GM12878 (cell line): ENCODE results near the gene PP2D1. TPM values are rescaled to one million over a fixed set of nuclear protein-coding genes. Genes with fewer than 3 reads are reported as not detected.

ENCODE experiments used
- ATAC-seq: fragments of 200-7000 bp; cut with Tn5 transposase; 3 replicates; pipeline ENCODE4 v1.9.1; 2020; ENCODE audit warnings: mild to moderate bottlenecking, moderate library complexity
- BruUV-seq: library from RNA; stranded (reverse); fragments of 400-500 nt; replicated peaks from 2 replicates; lab custom pipeline; 2021; lab: Mats Ljungman, UMichigan
- CTCF ChIA-PET: fragments of 300-600 bp; sonication (Branson Sonifier 250); formaldehyde crosslinking; extraction: SDS; loops from one replicate; lab custom pipeline; 2021; ENCODE audit warnings: inconsistent platforms; lab: Yijun Ruan, JAX
- POLR2A ChIA-PET: fragments of 350-600 bp; formaldehyde crosslinking; extraction: SDS; loops from one replicate; lab custom pipeline; 2021; ENCODE audit warnings: inconsistent platforms; lab: Charles Lee
- RAD21 ChIA-PET: fragments of 300-600 bp; sonication (Branson Sonifier 250); formaldehyde crosslinking; loops from one replicate; lab custom pipeline; 2023; ENCODE audit warnings: antibody characterized with exemption; ENCODE audit not compliant: unreplicated experiment; lab: Charles Lee
- SMC1A ChIA-PET: fragments of 300-600 bp; sonication (Branson Sonifier 250); formaldehyde crosslinking; loops from one replicate; lab custom pipeline; 2023; ENCODE audit not compliant: unreplicated experiment, uncharacterized antibody; lab: Charles Lee
- DNase-seq: peaks from one replicate; pipeline ENCODE4 v3.0.0-alpha.2; 2011; ENCODE audit warnings: low read depth, low spot score
- FAIRE-seq: peaks from 3 replicates; lab custom pipeline; 2011; peaks lifted over from hg19 to GRCh38; lab: Jason Lieb, UNC
- H2AFZ ChIP-seq: 2 replicates; pipeline ENCODE4 v1.6.0; 2011; ENCODE audit warnings: low read depth, low read length, control low read depth; ENCODE audit not compliant: control insufficient read depth
- H3K27ac ChIP-seq: 2 replicates; pipeline ENCODE4 v1.5.1; 2011; ENCODE audit warnings: control low read depth; ENCODE audit not compliant: control insufficient read depth, insufficient read depth
- H3K27me3 ChIP-seq, 2 experiments: replicated peaks in 1 of 2; 2 replicates each; pipeline versions ENCODE4 v1.6.0 to v1.6.1; 2011; ENCODE audit warnings: low read length in 1 of 2; ENCODE audit not compliant: control insufficient read depth in 2 of 2, insufficient read depth in 2 of 2
- H3K36me3 ChIP-seq, 2 experiments: 2 replicates each; pipeline ENCODE4 v1.5.1; 2011; ENCODE audit warnings: low read length in 1 of 2; ENCODE audit not compliant: control insufficient read depth in 2 of 2, insufficient read depth in 2 of 2
- H3K4me1 ChIP-seq: 2 replicates; pipeline ENCODE4 v1.6.1; 2011; ENCODE audit warnings: mild to moderate bottlenecking, low read length, moderate library complexity, mixed read lengths; ENCODE audit not compliant: control insufficient read depth, insufficient read depth
- H3K4me2 ChIP-seq: 2 replicates; pipeline ENCODE4 v1.6.0; 2011; ENCODE audit warnings: control low read depth; ENCODE audit not compliant: control insufficient read depth, insufficient read depth
- H3K4me3 ChIP-seq: fragments of 200-600 bp; sonication (generic); 2 replicates; pipeline ENCODE4 v1.5.1; 2016
- H3K79me2 ChIP-seq: 2 replicates; pipeline ENCODE4 v1.6.0; 2011; ENCODE audit warnings: low read length; ENCODE audit not compliant: control insufficient read depth, insufficient read depth
- H3K9ac ChIP-seq: 2 replicates; pipeline ENCODE4 v1.8.0; 2011; ENCODE audit warnings: low read length, control low read depth, mixed read lengths; ENCODE audit not compliant: control insufficient read depth, insufficient read depth
- H3K9me3 ChIP-seq: replicated peaks from 3 replicates; pipeline ENCODE4 v1.5.1; 2011; ENCODE audit warnings: mild to moderate bottlenecking, low read length; ENCODE audit not compliant: control insufficient read depth, insufficient read depth
- H4K20me1 ChIP-seq: 2 replicates; pipeline ENCODE4 v1.6.0; 2011; ENCODE audit not compliant: control insufficient read depth, insufficient read depth
- CHD2 ChIP-seq: IDR thresholded peaks from 2 replicates; pipeline ENCODE4 v1.6.1; 2011; ENCODE audit warnings: low read depth, low read length, improper control_type of control experiment, borderline replicate concordance
- CTCF ChIP-seq, 3 experiments: IDR thresholded peaks in 2 of 3; conservative IDR thresholded peaks in 1 of 3; 2 replicates each; pipeline ENCODE4 v1.5.1; 2011; ENCODE audit warnings: low read depth in 3 of 3, low read length in 3 of 3, mild to moderate bottlenecking in 3 of 3, control low read depth in 2 of 3, moderate library complexity in 2 of 3, inconsistent platforms in 1 of 3, mixed read lengths in 1 of 3; ENCODE audit not compliant: control insufficient read depth in 2 of 3, insufficient read depth in 1 of 3; ENCODE audit errors: extremely low read depth in 1 of 3
- EGR1 ChIP-seq, 2 experiments: IDR thresholded peaks; 1 replicate in 1 of 2; 2 replicates in 1 of 2; pipeline ENCODE4 v1.6.1; 2011 to 2012; ENCODE audit warnings: low read depth in 2 of 2, low read length in 2 of 2, borderline replicate concordance in 1 of 2, mild to moderate bottlenecking in 1 of 2, moderate library complexity in 1 of 2
- FOXK2 ChIP-seq: fragments of 450-650 bp; IDR thresholded peaks from 2 replicates; pipeline ENCODE4 v1.6.1; 2017; ENCODE audit warnings: mild to moderate bottlenecking, moderate library complexity
- FOXM1 ChIP-seq: IDR thresholded peaks from 2 replicates; pipeline ENCODE4 v1.6.1; 2012; ENCODE audit warnings: low read depth, mild to moderate bottlenecking, inconsistent platforms, low read length, moderate library complexity
- HSF1 ChIP-seq: fragments of 150-350 bp; IDR thresholded peaks from 2 replicates; pipeline ENCODE4 v1.6.1; 2014; ENCODE audit warnings: mild to moderate bottlenecking, low read depth, low read length
- JUNB ChIP-seq: IDR thresholded peaks from 2 replicates; pipeline ENCODE4 v1.6.1; 2016; ENCODE audit warnings: antibody characterized with exemption, mild to moderate bottlenecking
- KAT2A ChIP-seq: conservative IDR thresholded peaks from 2 replicates; pipeline ENCODE4 v1.6.1; 2011; ENCODE audit warnings: low read depth, low read length; ENCODE audit not compliant: control insufficient read depth
- MXI1 ChIP-seq: fragments of 150-350 bp; IDR thresholded peaks from 2 replicates; pipeline ENCODE4 v1.6.1; 2011; ENCODE audit warnings: low read depth, mild to moderate bottlenecking, inconsistent platforms, low read length, improper control_type of control experiment
- NKRF ChIP-seq: fragments of 450-650 bp; conservative IDR thresholded peaks from 2 replicates; pipeline ENCODE4 v1.6.1; 2017; ENCODE audit warnings: mild to moderate bottlenecking, moderate library complexity
- POLR2AphosphoS5 ChIP-seq: IDR thresholded peaks from 2 replicates; pipeline ENCODE4 v1.6.1; 2011; ENCODE audit warnings: mild to moderate bottlenecking, low read length, inconsistent platforms
- RELA ChIP-seq: fragments of 450-650 bp; IDR thresholded peaks from 2 replicates; pipeline ENCODE4 v1.8.0; 2014; ENCODE audit warnings: borderline replicate concordance; ENCODE audit not compliant: partially characterized antibody
- SIX5 ChIP-seq: IDR thresholded peaks from 2 replicates; pipeline ENCODE4 v1.6.1; 2011; ENCODE audit warnings: mild to moderate bottlenecking, low read depth, low read length, moderate library complexity; ENCODE audit not compliant: severe bottlenecking
- SRF ChIP-seq, 2 experiments: IDR thresholded peaks; 2 replicates each; pipeline ENCODE4 v1.6.1; 2011; ENCODE audit warnings: low read depth in 2 of 2, low read length in 2 of 2, mild to moderate bottlenecking in 1 of 2, moderate library complexity in 1 of 2
- TAF1 ChIP-seq: IDR thresholded peaks from 2 replicates; pipeline ENCODE4 v1.6.1; 2011; ENCODE audit warnings: mild to moderate bottlenecking, low read depth, low read length, borderline replicate concordance
- TARDBP ChIP-seq: IDR thresholded peaks from 2 replicates; pipeline ENCODE4 v1.6.1; 2016; ENCODE audit warnings: borderline replicate concordance
- YY1 ChIP-seq: IDR thresholded peaks from 2 replicates; pipeline ENCODE4 v1.6.1; 2011; ENCODE audit warnings: low read depth, mild to moderate bottlenecking, low read length
- WGBS: methylation state at CpG from one replicate; pipeline ENCODE4 v1.1.6; 2016; ENCODE audit warnings: low lambda C conversion rate; ENCODE audit not compliant: insufficient replicate concordance, insufficient coverage; ENCODE audit errors: missing lambda C conversion rate; 5-methylcytosine and 5-hydroxymethylcytosine counted together
- in situ Hi-C: fragments of 300-500 bp; cut with MboI; formaldehyde crosslinking; loops from 9 replicates; pipeline ENCODE4 v1.14.3; 2018; ENCODE audit warnings: mixed read lengths
- intact Hi-C: fragments of 100-400 bp; cut with micrococcal nuclease; formaldehyde crosslinking; loops from one replicate; pipeline ENCODE4 v1.14.2; 2022; ENCODE audit not compliant: unreplicated experiment
- polyA plus RNA-seq, 11 experiments: library from polyadenylated mRNA; depleted of rRNA in 4 of 11; unstranded in 6 of 11; stranded (reverse) in 5 of 11; fragments of >200 nt; fragmentation: Nextera tagmentation in 4 of 11; fragmentation: Illumina TruSeq in 1 of 11; extraction: Ambion mirVana in 4 of 11; extraction: Trizol in 1 of 11; gene quantifications; 1 replicate in 1 of 11; 2 replicates in 10 of 11; pipeline versions ENCODE4 v1.2.1 to v1.2.3, GENCODE V29; 2011 to 2016; ENCODE audit warnings: inconsistent platforms in 2 of 11, missing spikeins in 2 of 11, low read depth in 1 of 11
- total RNA-seq, 4 experiments: library from RNA; depleted of rRNA in 3 of 4; stranded (reverse); fragments of >200 nt in 3 of 4; fragmentation: Illumina TruSeq in 1 of 4; extraction: Trizol in 1 of 4; gene quantifications; 2 replicates each; pipeline versions ENCODE4 v1.2.1 to v1.2.3, GENCODE V29; 2013 to 2021

Gene PP2D1
- total and polyA plus RNA-seq, 10 of the 15 experiments (the other 5 are each of a cell fraction or from before 2014, with no cell fraction given): 0.04 to 0.18 (median 0.17) TPM; not detected in 7

- Histone ChIP-seq H3K9ac (peak overlapping the region; percentile 61), H3K9me3 (no peaks in the 10 kb centered on the region), H4K20me1 (no peaks in the 10 kb centered on the region), H3K4me1 (peaks cover 10% of the 10 kb centered on the region), H3K36me3 (no peaks in the 10 kb centered on the region), H3K27me3 (no peaks in the 10 kb centered on the region), H3K79me2 (peaks cover 4% of the 10 kb centered on the region), H3K27ac (peak overlapping the region; percentile 62), H3K4me3 (peak overlapping the region; percentile 72), H3K4me2 (peak overlapping the region; percentile 80), H2AFZ (peak overlapping the region; percentile 68)
- POLR2A ChIA-PET: interaction anchor here (0.6 to 6.0 kb wide), 14 partner anchors 10 to 168 kb away, joined by 3 to 48 read pairs (median 4); partner anchors contain the start of gene SGO1
- SMC1A ChIA-PET: interaction anchor here (0.6 to 3.7 kb wide), 12 partner anchors 10 to 145 kb away, joined by 3 to 14 read pairs (median 4); partner anchors contain the start of gene SGO1
- RAD21 ChIA-PET: interaction anchor here (0.7 to 5.0 kb wide), 14 partner anchors 11 to 679 kb away, joined by 3 to 35 read pairs (median 6); partner anchors contain the start of gene SGO1
- 2% methylated on average over 28 of the region's 28 CpGs for WGBS
- ATAC-seq: peak; percentile 73
- in situ Hi-C loops: loop anchor here (10.0 kb wide), 1 partner anchor 144 kb away; the partner anchor contains the start of gene SGO1
- no peak for DNase-seq
- CTCF ChIA-PET: interaction anchor here (0.6 to 2.1 kb wide), 7 partner anchors 43 to 175 kb away, joined by 3 to 5 read pairs (median 4); no protein-coding TSS in a partner anchor
- FAIRE-seq: no peak
- no TSS peak for BruUV-seq
- intact Hi-C loops: loop anchor here (2.0 to 5.0 kb wide), 2 partner anchors 86 to 154 kb away; no protein-coding TSS in a partner anchor
- TF ChIP-seq JUNB: no peak
- no peak for TF ChIP-seq TAF1
- TF ChIP-seq NKRF: peak; percentile 98
- TF ChIP-seq CTCF (IDR thresholded peaks at IDR 0.05 in 2 of 3, conservative IDR thresholded peaks at IDR 0.05 in 1 of 3; ENCODE audit: control insufficient read depth in 2 of 3, extremely low read depth in 1 of 3, insufficient read depth in 1 of 3, low read depth in 3 of 3, low read length in 3 of 3): peak in 1 of 3 experiments; percentile 15; a peak in 1 of 6 replicates
- no peak for TF ChIP-seq SIX5
- peak in 1 of 2 experiments; percentile 12; a peak in 1 of 3 replicates for TF ChIP-seq EGR1 (IDR thresholded peaks at IDR 0.05; ENCODE audit: borderline replicate concordance in 1 of 2, low read depth in 2 of 2, low read length in 2 of 2)
- no peak for TF ChIP-seq KAT2A
- TF ChIP-seq MXI1: peak; percentile 52; the same call in 1 of the 2 replicates
- TF ChIP-seq HSF1: no peak
- no peak for TF ChIP-seq TARDBP
- no peak for TF ChIP-seq FOXM1
- no peak for TF ChIP-seq SRF (IDR thresholded peaks at IDR 0.05; ENCODE audit: low read depth in 2 of 2, low read length in 2 of 2)
- peak; percentile 57; the same call in 1 of the 2 replicates for TF ChIP-seq CHD2
- TF ChIP-seq POLR2AphosphoS5: no peak
- no peak for TF ChIP-seq RELA
- no peak; the same call in 1 of the 2 replicates for TF ChIP-seq FOXK2
- TF ChIP-seq YY1: no peak
Observed at GRCh38 chr3:20041197-20041780, 29.2 kb upstream of the PP2D1 start.
